Sigmoid colon (tissue), 7 donors: ENCODE results near the gene FRRS1L. TPM values are rescaled to one million over a fixed set of nuclear protein-coding genes. Genes with fewer than 3 reads are reported as not detected.
A peak's percentile ranks its signal among the peaks of the same experiment; 100 is the strongest.

Source experiments
- DNase-seq: peaks from one replicate; pipeline ENCODE4 v3.0.0-alpha.2; 2019
- H3K27ac ChIP-seq, 4 donors: fragments of 200-600 bp; sonication (generic); one replicate each; pipeline ENCODE4 v1.5.1; 2016 to 2019; ENCODE audit warnings: mild to moderate bottlenecking in 1 of 4
- H3K27me3 ChIP-seq, 3 donors: fragments of 200-600 bp; sonication (generic); one replicate each; pipeline ENCODE4 v1.5.1; 2019; ENCODE audit warnings: mild to moderate bottlenecking in 1 of 3
- H3K36me3 ChIP-seq, 4 donors: fragments of 200-600 bp; sonication (generic); one replicate each; pipeline ENCODE4 v1.5.1; 2016 to 2019
- H3K4me1 ChIP-seq, 4 donors: fragments of 200-600 bp; sonication (generic); one replicate each; pipeline ENCODE4 v1.5.1; 2017 to 2019
- H3K4me3 ChIP-seq, 4 donors: fragments of 200-600 bp; sonication (generic); one replicate each; pipeline ENCODE4 v1.5.1; 2017 to 2019; ENCODE audit warnings: mild to moderate bottlenecking in 2 of 4, moderate library complexity in 1 of 4
- H3K9me3 ChIP-seq, 4 donors: fragments of 200-600 bp in 3 of 4; sonication (generic) in 3 of 4; one replicate each; pipeline versions ENCODE4 v1.5.1 to v1.6.1; 2013 to 2019
- EP300 ChIP-seq, 4 donors: sonication (generic); formaldehyde crosslinking; IDR thresholded peaks; one replicate each; pipeline ENCODE4 v1.6.1; 2017; ENCODE audit warnings: antibody characterized with exemption in 4 of 4
- POLR2A ChIP-seq, 2 donors: fragments of 450-650 bp; IDR thresholded peaks; one replicate each; pipeline ENCODE4 v1.6.1; 2016; ENCODE audit warnings: antibody characterized with exemption in 2 of 2, mild to moderate bottlenecking in 2 of 2, moderate library complexity in 2 of 2
- POLR2AphosphoS5 ChIP-seq, 4 donors: sonication (generic); formaldehyde crosslinking; IDR thresholded peaks; one replicate each; pipeline ENCODE4 v1.6.1; 2017; ENCODE audit warnings: antibody characterized with exemption in 4 of 4
- WGBS, 2 donors: extraction: QIAGEN DNeasy Blood & Tissue Kit; methylation state at CpG; one replicate each; pipeline ENCODE4 v1.1.7; 2013; 5-methylcytosine and 5-hydroxymethylcytosine counted together
- intact Hi-C: fragments of 100-400 bp; cut with DNase I; formaldehyde crosslinking; loops from one replicate; pipeline ENCODE4 v1.15.1; 2023
- polyA plus RNA-seq, 3 donors: library from polyadenylated mRNA; stranded (reverse); fragments of 200-250 nt; gene quantifications; one replicate each; pipeline ENCODE4 v1.2.3, GENCODE V29; 2013
- total RNA-seq, 4 donors: library from RNA; depleted of rRNA; stranded (reverse); fragments of >200 nt; gene quantifications; one replicate each; pipeline ENCODE4 v1.1.0, GENCODE V29; 2016
- TF ChIP-seq, protein P1 (sequence below), 4 experiments: fragments of 450-650 bp in 3 of 4; fragments of 200-600 bp in 1 of 4; IDR thresholded peaks; one replicate each; pipeline ENCODE4 v1.5.1; 2016 to 2019; ENCODE audit warnings: antibody characterized with exemption in 4 of 4, mild to moderate bottlenecking in 3 of 4, moderate library complexity in 2 of 4
- donor health status: healthy with polysubstance abuse.
- donor health status: Bipolar disorder and iron deficiency.
- donor health status: healthy.

Gene FRRS1L
- total and polyA plus RNA-seq, 7 donors: 0.23 to 4.5 (median 2.8) TPM; not detected in 1

DNA sequence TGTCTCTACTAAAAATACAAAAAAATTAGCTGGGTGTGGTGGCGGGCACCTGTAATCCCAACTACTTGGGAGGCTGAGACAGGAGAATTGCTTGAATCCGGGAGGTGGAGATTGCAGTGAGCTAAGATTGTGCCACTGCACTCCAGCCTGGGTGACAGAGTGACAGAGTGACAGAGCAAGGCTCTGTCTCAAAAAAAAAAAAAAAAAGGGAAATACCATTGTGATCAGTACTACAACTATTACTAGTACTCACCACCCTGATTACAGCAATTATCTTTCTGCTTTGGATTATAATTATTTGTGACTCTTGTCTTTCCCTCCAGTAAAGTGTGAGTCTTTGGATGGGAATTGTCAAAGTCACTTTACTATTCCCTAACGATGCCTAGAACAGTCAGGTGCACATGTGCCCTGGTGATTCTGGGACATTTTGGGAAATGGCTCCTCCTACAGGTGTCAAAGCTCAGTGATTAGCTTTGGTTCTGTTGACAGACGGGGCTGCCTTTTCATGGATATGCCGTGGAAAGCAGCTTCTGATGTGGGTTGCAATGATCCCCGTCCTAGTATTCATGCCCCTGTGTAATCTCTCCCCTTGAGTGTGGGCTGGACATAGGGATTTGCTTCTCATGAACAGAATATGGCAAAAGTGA is 31.8 kb upstream of the FRRS1L start:
- intact Hi-C loops: no loop called here
- Histone ChIP-seq H3K27ac (no peak overlapping the region), H3K36me3 (no peaks in the 10 kb centered on the region), H3K27me3 (no peaks in the 10 kb centered on the region), H3K9me3 (no peaks in the 10 kb centered on the region), H3K4me3 (no peak overlapping the region), H3K4me1 (no peaks in the 10 kb centered on the region)
- TF ChIP-seq EP300 (IDR thresholded peaks at IDR 0.05) (no peak), POLR2A (IDR thresholded peaks at IDR 0.05) (no peak), POLR2AphosphoS5 (IDR thresholded peaks at IDR 0.05) (no peak)
- TF ChIP-seq, protein P1, sequence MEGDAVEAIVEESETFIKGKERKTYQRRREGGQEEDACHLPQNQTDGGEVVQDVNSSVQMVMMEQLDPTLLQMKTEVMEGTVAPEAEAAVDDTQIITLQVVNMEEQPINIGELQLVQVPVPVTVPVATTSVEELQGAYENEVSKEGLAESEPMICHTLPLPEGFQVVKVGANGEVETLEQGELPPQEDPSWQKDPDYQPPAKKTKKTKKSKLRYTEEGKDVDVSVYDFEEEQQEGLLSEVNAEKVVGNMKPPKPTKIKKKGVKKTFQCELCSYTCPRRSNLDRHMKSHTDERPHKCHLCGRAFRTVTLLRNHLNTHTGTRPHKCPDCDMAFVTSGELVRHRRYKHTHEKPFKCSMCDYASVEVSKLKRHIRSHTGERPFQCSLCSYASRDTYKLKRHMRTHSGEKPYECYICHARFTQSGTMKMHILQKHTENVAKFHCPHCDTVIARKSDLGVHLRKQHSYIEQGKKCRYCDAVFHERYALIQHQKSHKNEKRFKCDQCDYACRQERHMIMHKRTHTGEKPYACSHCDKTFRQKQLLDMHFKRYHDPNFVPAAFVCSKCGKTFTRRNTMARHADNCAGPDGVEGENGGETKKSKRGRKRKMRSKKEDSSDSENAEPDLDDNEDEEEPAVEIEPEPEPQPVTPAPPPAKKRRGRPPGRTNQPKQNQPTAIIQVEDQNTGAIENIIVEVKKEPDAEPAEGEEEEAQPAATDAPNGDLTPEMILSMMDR (IDR thresholded peaks at IDR 0.05): no peak
- no peak for DNase-seq
- WGBS, 2 donors: 56 to 63% methylated on average over 6 of the region's 6 CpGs

DNA sequence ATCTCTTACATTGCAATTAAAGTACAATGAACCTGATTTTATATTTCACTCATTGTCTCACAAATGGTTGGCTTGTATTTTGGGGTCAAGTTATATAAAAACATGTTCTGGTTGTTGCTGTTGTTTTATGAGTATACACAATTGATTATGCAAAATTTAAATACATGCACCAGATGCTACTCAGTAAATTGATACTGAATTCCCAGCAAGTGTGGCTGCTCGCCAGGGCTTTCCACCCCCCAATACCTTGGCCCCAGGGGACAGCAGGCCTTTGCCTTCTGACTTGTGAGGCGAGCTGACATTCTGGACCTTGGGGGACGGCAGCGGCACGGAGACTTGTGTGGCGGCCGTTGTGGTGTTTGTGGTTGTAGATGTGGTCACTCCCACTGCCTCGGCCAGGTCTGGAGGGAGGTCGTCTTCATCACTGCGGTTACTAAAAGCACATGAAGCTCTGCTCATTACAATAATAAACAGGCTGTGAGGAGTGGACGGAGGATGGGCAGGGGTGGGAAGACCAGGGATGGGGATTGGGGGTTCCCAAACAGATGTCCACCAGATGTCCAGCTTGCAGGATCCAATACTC is 27.0 kb upstream of the FRRS1L start:
- Histone ChIP-seq H3K27ac (no peak overlapping the region), H3K27me3 (no peaks in the 10 kb centered on the region), H3K36me3 (no peaks in the 10 kb centered on the region), H3K9me3 (no peaks in the 10 kb centered on the region), H3K4me1 (no peaks in the 10 kb centered on the region), H3K4me3 (no peak overlapping the region)
- WGBS, 2 donors: 76 to 84% methylated on average over 11 of the region's 11 CpGs
- intact Hi-C loops: no loop called here
- no peak for TF ChIP-seq POLR2AphosphoS5 (IDR thresholded peaks at IDR 0.05)
- no peak for TF ChIP-seq EP300 (IDR thresholded peaks at IDR 0.05)
- TF ChIP-seq POLR2A (IDR thresholded peaks at IDR 0.05): no peak
- TF ChIP-seq, protein P1 (IDR thresholded peaks at IDR 0.05): no peak
- DNase-seq: no peak

DNA sequence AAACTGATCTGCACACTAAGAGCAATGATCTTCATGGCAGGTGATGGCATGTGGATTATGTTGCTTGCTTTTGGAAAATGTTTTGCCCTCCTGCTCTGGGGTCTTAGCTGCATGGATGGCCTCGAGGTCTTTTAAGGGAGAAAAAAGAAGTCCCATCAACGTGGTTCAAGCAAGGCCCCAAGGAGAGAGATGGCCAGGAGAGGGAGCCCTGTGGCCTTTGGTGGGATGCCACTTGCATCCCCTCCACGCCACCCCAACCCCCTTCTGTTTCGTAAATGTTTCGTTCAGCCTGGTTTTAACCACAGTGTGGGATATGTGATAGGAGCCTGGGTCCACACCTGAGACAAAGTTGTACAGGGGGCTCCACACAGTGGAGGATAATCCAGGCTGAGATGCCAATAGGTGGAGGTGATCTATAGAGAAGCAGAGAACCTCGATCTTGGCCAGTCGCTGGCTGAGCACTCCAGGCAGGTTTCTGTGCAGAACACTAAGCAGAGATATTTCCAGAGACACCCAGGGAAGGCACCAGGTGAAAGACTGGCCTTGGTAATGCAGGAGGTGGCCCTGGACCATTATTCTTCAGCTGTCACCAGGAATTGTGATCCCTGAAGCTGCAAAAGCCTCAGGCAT is 25.8 kb upstream of the FRRS1L start:
- Histone ChIP-seq H3K9me3 (no peaks in the 10 kb centered on the region), H3K27me3 (no peaks in the 10 kb centered on the region), H3K4me1 (no peaks in the 10 kb centered on the region), H3K36me3 (no peaks in the 10 kb centered on the region), H3K4me3 (no peak overlapping the region), H3K27ac (no peak overlapping the region)
- WGBS, 2 donors: 20 to 43% methylated on average over 7 of the region's 7 CpGs
- intact Hi-C loops: no loop called here
- DNase-seq: no peak
- TF ChIP-seq, protein P1 (IDR thresholded peaks at IDR 0.05): peak in 1 of 4 experiments; percentile 30
- TF ChIP-seq EP300 (IDR thresholded peaks at IDR 0.05): no peak

DNA sequence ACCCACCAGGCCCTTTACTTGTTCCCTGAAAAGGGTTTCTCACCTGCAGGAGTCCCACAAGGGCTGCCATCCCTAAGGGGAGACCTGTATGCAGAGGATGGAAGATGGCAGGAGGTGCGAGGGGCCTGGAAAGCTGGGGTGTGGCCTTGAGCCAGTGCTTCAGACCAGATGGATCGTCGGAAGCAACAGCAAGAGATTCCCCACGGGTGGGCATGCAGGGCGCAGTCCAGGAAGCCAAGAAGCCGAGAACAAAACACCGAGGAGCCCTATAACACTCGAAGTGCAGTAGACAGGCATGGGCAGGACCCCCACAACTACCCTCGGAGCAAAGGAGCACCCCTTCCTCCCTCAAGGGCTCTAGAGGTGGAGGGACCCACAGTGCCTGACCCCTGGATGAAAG is 24.7 kb upstream of the FRRS1L start:
- no peak for TF ChIP-seq POLR2A (IDR thresholded peaks at IDR 0.05)
- TF ChIP-seq, protein P1 (IDR thresholded peaks at IDR 0.05): no peak
- no peak for TF ChIP-seq POLR2AphosphoS5 (IDR thresholded peaks at IDR 0.05)
- no peak for TF ChIP-seq EP300 (IDR thresholded peaks at IDR 0.05)
- Histone ChIP-seq H3K4me1 (no peaks in the 10 kb centered on the region), H3K4me3 (no peak overlapping the region), H3K27me3 (no peaks in the 10 kb centered on the region), H3K27ac (no peak overlapping the region), H3K36me3 (no peaks in the 10 kb centered on the region), H3K9me3 (no peaks in the 10 kb centered on the region)
- intact Hi-C loops: no loop called here
- 81 to 90% methylated on average over 9 of the region's 9 CpGs for WGBS, 2 donors
- no peak for DNase-seq
